Nephron progenitor cell (in vitro differentiated cells): ENCODE results near the gene GYPC.
"Not testable (repeated sequence)": the region's sequence is repeated elsewhere in the genome, so short reads cannot be mapped to it uniquely, and the experiment has no call there.

ENCODE experiments used
- DNase-seq: peaks from one replicate; pipeline ENCODE4 v3.0.0; 2021
- H3K27ac Mint-ChIP-seq: 2 replicates; pipeline ENCODE4 v1.8.0; 2021; ENCODE audit warnings: mild to moderate bottlenecking, moderate library complexity, mixed read lengths
- H3K27me3 Mint-ChIP-seq: 2 replicates; pipeline ENCODE4 v1.8.0; 2021; ENCODE audit warnings: mild to moderate bottlenecking, low read depth, mixed read lengths; ENCODE audit not compliant: poor library complexity
- H3K36me3 Mint-ChIP-seq: 2 replicates; pipeline ENCODE4 v1.8.0; 2021; ENCODE audit warnings: low read depth, mixed read lengths
- H3K4me1 Mint-ChIP-seq: 2 replicates; pipeline ENCODE4 v1.8.0; 2021; ENCODE audit warnings: mixed read lengths
- H3K4me3 Mint-ChIP-seq: 2 replicates; pipeline ENCODE4 v1.8.0; 2021; ENCODE audit warnings: mild to moderate bottlenecking, moderate library complexity, mixed read lengths
- H3K9me3 Mint-ChIP-seq: 2 replicates; pipeline ENCODE4 v1.8.0; 2021; ENCODE audit warnings: mild to moderate bottlenecking, moderate library complexity, mixed read lengths
- CTCF ChIP-seq: fragments of 200-600 bp; sonication (generic); IDR thresholded peaks from 2 replicates; pipeline ENCODE4 v1.5.0; 2021; ENCODE audit warnings: antibody characterized with exemption

Gene GYPC

GRCh38 chr2:126645211-126645618 lies 10.7 kb upstream of the GYPC start:
- peaks cover 24% of the 10 kb centered on the region for H3K4me1 Mint-ChIP-seq
- no peaks in the 10 kb centered on the region for H3K36me3 Mint-ChIP-seq
- TF ChIP-seq CTCF, result no peak
- H3K9me3 Mint-ChIP-seq, result peaks cover under 1% of the 10 kb centered on the region
- H3K27ac Mint-ChIP-seq, result no peak overlapping the region
- DNase-seq, result no peak
- no peak overlapping the region for H3K4me3 Mint-ChIP-seq
- H3K27me3 Mint-ChIP-seq, result peaks cover 8% of the 10 kb centered on the region

GRCh38 chr2:126646026-126646425 lies 9.9 kb upstream of the GYPC start:
- no peak overlapping the region for H3K27ac Mint-ChIP-seq
- H3K4me1 Mint-ChIP-seq, result peaks cover 24% of the 10 kb centered on the region
- no peak for TF ChIP-seq CTCF
- H3K36me3 Mint-ChIP-seq, result peaks cover 7% of the 10 kb centered on the region
- DNase-seq, result no peak
- no peak overlapping the region for H3K4me3 Mint-ChIP-seq
- H3K9me3 Mint-ChIP-seq, result peaks cover 9% of the 10 kb centered on the region
- peaks cover 12% of the 10 kb centered on the region for H3K27me3 Mint-ChIP-seq

- not testable (repeated sequence) for H3K36me3 Mint-ChIP-seq, DNase-seq, H3K4me3 Mint-ChIP-seq, H3K27ac Mint-ChIP-seq
- peaks cover 13% of the 10 kb centered on the region for H3K9me3 Mint-ChIP-seq
- H3K27me3 Mint-ChIP-seq, result peaks cover 12% of the 10 kb centered on the region
- peaks cover 23% of the 10 kb centered on the region for H3K4me1 Mint-ChIP-seq
These were observed 8.1 kb upstream of the GYPC start for GRCh38 chr2:126647714-126648344.

GRCh38 chr2:126648345-126648786 lies 7.6 kb upstream of the GYPC start:
- peaks cover 19% of the 10 kb centered on the region for H3K4me1 Mint-ChIP-seq
- not testable (repeated sequence) for H3K27ac Mint-ChIP-seq, DNase-seq, H3K36me3 Mint-ChIP-seq, H3K4me3 Mint-ChIP-seq, H3K27me3 Mint-ChIP-seq
- H3K9me3 Mint-ChIP-seq, result peaks cover 13% of the 10 kb centered on the region

- DNase-seq, result no peak
- Mint-ChIP-seq H3K4me3 (no peak overlapping the region), H3K27ac (no peak overlapping the region), H3K4me1 (peaks cover 19% of the 10 kb centered on the region), H3K27me3 (peaks cover 9% of the 10 kb centered on the region), H3K36me3 (peaks cover 8% of the 10 kb centered on the region), H3K9me3 (peaks cover 13% of the 10 kb centered on the region)
- TF ChIP-seq CTCF, result no peak
These were observed 6.9 kb upstream of the GYPC start for GRCh38 chr2:126649101-126649500.

- Mint-ChIP-seq H3K36me3 (peaks cover 8% of the 10 kb centered on the region), H3K4me1 (peaks cover 27% of the 10 kb centered on the region), H3K27ac (no peak overlapping the region), H3K27me3 (peaks cover 8% of the 10 kb centered on the region), H3K9me3 (peaks cover 13% of the 10 kb centered on the region), H3K4me3 (no peak overlapping the region)
- no peak for DNase-seq
- no peak for TF ChIP-seq CTCF
These were observed 5.0 kb upstream of the GYPC start for GRCh38 chr2:126650994-126651393.

GRCh38 chr2:126652323-126652891 lies 3.6 kb upstream of the GYPC start:
- H3K4me1 Mint-ChIP-seq, result peaks cover 35% of the 10 kb centered on the region
- peaks cover 8% of the 10 kb centered on the region for H3K36me3 Mint-ChIP-seq
- TF ChIP-seq CTCF, result no peak
- DNase-seq, result no peak
- peaks cover 13% of the 10 kb centered on the region for H3K9me3 Mint-ChIP-seq
- no peak overlapping the region for H3K27ac Mint-ChIP-seq
- no peak overlapping the region for H3K4me3 Mint-ChIP-seq
- peaks cover 4% of the 10 kb centered on the region for H3K27me3 Mint-ChIP-seq
